Urothelium cell line (cell line): ENCODE results near the gene ASPSCR1.

Source experiments
- DNase-seq: peaks from one replicate; pipeline ENCODE4 v3.0.0; 2011; ENCODE audit warnings: low spot score, mixed read lengths
- FAIRE-seq: peaks from 2 replicates; lab custom pipeline; 2011; peaks lifted over from hg19 to GRCh38; lab: Jason Lieb, UNC

ASPSCR1 gene

GRCh38 chr17:81960130-81960958 is 17.1 kb upstream of the ASPSCR1 start:
- DNase-seq = no peak
- peak; percentile 52 for FAIRE-seq

DNA sequence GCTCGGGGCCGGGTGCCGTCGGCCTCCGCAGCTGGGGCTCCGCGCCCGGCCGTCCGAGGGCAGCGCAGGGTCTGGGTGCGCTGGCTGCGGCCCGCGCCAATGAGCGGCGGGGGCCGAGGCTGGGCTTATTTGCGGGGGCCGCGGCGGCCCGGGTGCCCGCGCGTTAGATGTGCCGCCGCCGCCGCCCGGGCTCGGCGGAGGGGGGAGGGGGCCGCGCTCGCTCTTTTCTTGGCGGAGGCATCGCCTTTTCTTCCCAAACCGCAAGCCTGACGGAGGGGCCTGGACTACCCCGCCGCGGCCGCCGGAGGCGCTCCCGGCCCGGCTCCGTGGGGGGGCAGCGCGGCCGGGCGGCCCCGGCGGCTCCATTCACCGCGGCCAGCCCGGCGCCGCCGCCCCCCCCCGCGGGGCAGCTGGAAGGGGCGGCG is 16.3 kb upstream of the ASPSCR1 start, which contains the start of gene NOTUM:
NOTUM (minus strand) TSS at position 101 of the 425 bp plus-strand sequence. CDS start 278 bp downstream, outside the sequence.
- DNase-seq (peak; percentile 86), FAIRE-seq (no peak)

DNA sequence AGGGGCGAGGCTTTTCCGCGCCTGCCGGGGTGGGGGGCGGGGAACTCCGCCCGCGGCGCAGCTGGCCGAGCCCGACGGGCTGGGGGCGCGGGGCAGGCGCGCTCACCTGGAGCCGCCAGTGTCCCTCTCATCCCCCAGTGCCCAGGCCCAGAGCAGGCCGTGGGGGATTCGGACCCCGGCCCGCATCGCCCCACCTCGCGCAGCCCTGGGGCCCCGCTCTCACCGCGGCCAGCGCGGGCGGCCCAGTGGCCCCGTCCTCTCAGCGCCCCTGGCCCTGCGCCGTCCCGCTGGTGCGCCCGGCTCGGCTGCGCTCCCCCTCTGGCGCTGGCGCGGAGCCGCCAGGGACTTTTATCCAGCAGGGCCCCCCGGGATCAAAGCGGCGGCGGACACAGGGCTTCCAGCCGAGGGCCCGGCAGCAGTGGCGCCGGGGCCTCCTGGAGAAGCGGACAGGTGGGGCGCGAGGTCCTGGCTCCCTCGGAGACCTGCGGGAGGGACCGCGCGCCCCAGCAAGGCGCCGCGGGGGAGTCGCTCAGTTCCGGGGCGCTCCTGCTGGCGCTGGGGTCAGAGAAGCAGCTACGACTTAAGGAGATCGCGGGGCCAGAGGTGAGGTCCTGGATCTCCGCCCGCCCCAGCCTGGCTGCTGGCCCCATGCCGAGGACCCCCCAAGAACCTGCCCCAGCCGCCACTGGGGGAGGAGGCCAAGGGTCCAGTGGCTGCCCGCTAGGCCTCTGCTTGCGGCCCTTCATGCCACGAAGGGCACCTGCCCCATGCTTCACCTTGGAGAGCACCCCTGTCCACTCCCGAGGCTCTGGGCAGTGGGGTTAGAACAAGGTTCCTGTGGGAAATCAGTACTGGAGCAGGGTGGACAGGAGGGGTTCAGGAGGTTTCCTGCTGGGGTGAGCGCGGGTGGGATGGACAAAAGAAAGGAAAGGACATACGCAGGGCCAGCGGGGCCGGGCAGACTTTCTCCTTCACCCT is 15.6 kb upstream of the ASPSCR1 start:
- no peak for FAIRE-seq
- DNase-seq = no peak

DNA sequence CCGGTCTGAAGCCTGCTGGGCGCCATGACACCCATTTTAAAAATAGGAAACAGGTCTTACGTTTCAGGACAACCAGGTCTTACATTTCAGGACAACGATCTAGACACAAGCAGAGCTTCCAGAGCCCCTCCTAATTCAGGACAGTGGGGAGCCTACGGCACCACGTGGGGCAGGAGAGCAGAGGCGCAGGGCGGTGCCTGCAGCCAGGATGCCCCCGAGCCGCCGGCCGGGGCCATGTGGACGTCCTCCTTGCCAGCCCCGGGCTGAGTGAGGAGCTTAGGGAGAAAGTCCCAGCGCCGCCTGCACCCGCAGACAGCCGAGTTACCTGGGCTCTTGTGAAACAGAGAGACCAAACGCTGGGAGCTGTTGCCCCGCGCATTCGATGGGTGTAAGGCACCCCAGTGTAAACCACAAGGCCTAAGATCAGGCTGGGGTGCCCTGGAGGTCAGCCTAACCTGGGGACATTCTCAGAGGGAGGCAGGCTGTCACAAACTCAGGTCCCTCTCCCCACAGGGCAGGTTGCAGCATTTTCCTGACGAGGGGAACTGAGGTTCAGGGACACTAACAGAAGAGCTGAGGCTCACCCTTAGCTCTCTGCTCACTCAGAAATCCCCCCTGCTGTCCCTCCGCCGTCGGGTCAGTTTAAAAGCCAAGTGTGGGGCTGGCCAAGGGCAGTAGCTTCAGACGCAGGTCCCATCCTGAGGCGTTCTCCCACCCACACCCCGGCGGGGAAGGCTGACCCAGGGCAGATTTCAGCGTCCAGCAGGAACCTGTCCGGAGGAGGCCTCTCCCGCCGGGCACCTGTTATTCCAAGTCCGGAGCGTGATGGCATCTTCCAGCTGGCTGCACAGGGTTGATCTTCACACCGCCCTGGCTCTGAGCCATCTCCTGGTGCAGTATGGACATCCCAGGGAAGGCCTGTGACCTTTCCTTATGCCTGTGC is 14.7 kb upstream of the ASPSCR1 start:
- FAIRE-seq (no peak), DNase-seq (no peak)

DNA sequence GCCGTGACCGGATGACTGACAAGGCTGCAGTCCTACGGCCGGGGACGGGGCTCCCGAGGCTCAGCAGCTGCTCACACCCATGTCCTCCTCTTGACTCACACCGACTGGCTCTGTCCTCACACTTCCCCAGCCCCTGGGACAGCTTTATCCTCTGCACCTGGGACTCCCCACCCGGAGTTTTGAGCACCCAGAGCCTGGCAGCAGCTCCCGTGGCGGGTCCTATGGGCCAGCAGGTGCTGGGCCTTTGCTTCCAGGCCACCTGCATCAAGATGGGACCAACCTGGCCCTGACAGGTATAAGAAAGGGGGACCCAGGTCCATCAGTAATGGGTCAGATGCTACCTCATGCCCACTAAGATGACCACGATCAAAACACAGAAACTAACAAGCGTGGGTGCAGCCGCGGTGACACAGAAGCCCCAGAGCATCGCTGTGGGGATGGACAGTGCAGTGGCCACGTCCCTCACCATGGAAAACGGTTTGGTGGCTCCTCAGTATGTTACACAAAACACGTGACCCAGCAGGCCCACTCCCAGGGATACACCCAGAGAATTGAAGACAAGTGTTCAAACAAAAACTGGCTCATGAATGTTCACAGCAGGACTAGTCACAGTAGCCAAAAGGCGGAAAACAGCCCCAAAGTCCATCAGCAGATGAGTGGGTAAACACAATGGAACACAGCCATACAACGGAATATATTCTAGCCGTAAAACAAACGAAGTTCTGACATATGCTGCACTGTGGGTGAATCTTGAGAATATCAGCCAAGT is 13.2 kb upstream of the ASPSCR1 start:
- no peak for FAIRE-seq

DNA sequence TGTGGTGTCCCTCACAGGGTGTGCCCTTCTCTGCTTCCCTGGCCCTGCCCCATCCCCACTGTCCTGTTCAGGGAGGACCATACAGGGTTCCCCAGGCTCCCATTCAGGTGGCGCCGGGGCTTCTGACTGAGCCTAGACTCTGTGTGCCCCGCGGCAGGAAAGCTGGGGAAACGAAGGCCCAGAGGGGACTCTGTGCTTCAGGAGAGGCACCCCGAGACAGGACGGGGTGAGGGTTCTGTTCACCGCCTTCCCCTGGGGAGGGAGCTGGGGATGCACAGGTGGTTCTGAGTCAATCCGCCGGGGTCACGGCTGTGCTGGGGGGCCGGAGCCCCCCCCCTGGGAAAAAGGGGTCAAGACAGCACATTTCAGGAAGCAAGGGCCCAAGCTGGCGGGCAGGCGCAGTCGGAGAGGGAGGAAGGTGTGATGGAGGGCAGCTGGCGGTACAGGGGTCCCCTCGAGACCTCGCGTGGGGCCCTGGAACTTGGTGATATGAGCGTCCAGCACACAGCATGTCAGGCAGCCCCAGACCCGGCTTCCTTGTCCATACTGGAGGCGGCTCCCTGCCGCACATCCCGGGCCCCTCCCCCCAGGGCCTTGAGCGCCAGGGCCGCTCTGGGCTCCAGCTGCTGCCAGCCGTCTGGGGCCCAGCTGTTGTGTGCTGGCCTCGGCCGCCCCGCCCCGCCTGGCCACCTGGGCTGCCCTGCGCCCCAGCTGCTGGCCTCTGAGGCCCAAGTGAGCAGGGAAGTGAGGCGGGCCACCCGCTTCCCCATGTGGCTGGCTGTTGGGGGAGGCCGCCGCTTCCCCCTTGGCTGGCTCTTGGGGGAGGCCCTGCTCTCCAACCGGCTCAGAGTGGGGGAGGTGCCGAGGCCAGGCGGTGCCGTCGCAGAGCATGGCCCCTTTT is 10.8 kb upstream of the ASPSCR1 start:
- no peak for DNase-seq
- FAIRE-seq = no peak

More for the DNA sequence above, 13.2 kb upstream of the ASPSCR1 start:
- DNase-seq = no peak

DNA sequence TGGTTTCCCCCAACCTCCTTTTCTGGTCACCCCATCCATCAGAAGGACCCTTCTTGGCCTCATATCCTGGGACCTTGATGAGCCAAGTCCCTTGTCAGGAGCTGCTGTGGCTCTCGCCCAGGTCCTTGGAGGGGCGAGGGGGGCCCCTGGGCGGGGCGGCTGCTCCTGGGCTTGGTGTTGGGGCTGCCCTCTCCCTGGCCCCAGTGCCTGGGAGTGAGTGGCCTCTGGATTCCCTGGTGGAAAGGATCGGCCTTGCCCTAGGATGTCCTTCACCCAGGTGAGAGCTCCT is 10.2 kb upstream of the ASPSCR1 start:
- DNase-seq (no peak), FAIRE-seq (no peak)

GRCh38 chr17:81967533-81968395 is 9.7 kb upstream of the ASPSCR1 start:
- DNase-seq = peak; percentile 93

DNA sequence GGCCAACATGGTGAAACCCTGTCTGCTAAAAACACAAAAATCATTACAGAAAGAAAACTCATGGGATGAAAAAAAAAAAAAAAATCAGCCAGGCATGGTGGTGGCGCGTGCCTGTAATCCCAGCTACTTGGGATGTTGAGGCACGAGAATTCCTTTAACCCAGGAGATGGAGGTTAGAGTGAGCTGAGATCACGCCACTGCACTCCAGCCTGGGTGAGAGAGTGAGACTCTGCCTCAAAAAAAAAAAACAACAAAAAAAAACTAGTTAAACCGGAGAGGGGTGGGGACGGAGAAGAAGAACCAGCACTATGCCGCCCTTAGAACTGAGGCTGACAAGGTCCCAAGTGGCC is 9.1 kb upstream of the ASPSCR1 start:
- DNase-seq (no peak), FAIRE-seq (no peak)

More at GRCh38 chr17:81967533-81968395, 9.7 kb upstream of the ASPSCR1 start:
- peak; percentile 80 for FAIRE-seq

GRCh38 chr17:81968850-81969812 is 8.3 kb upstream of the ASPSCR1 start:
- FAIRE-seq (no peak), DNase-seq (no peak)

DNA sequence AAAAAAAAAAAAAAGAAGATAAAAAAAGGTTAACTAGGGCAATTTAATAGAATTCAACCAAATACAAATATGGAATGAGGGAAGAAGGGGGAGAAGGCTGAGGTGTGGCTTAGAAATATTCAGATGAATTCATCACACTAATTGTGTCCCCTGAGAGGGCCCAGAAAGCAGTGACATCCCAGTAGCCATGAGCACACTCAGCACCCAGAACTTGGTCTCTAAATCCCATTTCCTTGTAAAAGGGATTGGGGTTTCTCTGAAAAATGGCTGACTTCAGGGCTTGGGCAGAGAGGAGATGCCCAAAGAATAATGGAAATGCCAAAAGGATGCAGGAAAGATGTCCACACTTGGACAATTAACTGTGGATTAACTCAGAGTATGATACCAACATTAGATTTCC is 4.0 kb upstream of the ASPSCR1 start:
- DNase-seq (no peak), FAIRE-seq (no peak)

DNA sequence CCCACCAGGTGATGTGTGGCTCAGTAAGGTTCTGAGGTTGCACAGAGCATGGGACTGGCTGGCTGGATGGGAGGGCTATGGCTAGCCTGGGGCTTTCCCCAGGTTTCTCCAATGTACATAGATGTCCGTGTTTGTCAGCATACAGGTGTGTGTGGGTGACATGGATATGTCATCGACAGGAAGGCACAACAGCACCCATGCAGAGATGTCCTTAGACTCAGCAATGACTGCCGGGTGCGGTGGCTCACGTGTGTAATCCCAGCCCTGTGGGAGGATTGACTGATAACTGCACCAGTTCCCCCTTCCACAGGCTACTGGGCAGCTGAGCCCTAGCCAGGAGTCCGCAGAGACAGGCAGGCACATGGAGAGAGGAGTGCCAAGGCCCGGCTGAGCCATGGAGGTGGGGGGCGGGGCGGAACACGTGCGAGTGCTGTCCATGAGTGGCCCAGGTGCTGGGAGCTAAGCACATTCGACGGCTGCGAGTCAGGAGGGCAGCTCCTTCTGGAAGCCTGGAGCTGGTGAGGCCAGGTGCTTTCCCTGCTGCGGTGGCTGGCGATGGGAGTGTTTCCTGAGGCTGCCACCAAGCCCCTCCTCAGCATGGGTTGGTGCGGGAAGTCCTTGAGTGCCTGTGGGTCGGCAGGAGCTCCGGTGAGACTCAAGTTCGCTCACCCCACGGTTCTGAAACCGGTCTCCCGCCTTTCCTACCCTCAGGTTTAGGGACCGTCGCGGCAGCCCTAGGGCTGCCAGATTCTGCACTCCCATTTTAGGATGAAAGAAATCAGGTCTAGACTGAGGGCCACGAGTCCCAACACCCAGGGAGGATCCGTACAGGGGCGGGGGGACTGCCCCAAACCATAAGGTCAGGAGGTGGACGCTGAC is 858 bp upstream of the ASPSCR1 start:
- FAIRE-seq (no peak), DNase-seq (peak; percentile 46)

DNA sequence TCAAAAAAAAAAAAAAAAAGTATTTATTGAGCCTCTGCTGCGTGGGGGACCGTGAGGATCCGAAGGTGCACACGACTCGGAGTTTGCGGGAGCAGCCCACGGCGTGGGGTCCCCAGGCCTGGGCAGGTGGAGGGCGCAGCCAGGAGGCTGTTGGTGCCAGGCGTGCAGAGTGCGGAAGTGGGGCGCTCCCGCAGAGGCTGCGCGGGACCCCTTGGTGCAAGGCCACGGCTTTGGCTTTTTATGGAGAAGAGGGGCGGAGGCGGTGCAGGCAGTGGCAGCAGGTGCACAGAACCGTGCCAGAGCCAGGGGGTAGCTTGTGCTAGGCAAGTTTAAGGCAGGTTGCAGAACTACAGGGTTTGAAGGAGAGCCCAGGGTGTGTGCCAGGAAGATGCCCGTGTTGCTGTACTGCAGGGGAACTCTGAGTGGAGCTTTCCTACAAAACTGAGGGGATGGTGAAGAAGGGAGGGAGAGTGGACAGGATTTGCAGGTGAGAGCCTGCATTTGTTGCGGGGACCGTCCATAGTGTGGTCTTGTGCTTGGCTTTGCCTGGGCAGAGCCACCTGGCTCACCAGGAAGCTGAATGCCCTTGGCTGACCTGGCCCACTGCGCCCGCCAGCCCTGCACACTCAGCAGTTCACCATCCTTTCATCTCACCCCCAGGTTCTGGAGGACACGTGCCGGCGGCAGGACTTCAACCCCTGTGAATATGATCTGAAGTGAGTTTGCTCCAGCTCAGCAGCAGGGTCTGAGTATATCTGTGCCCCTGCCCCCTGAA is 1.3 kb downstream of the ASPSCR1 start:
- no peak for DNase-seq
- no peak for FAIRE-seq

DNA sequence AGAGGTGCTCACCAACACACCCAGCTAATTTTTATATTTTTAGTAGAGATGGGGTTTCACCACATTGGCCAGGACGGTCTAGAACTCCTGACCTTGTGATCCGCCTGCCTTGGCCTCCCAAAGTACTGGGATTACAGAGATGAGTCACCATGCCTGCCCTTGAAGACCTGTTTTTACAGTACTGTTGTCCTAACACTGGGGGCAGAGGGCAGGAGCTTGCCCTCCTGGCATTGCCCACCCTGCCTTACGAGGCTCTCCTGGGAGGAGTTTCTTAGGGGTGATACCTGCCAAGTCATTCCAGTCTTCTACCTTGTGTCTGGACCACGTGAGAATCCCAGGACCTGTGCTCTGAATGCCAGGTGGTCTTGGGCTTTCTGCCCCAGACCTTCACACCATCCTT is 2.7 kb downstream of the ASPSCR1 start:
- FAIRE-seq (no peak), DNase-seq (no peak)

DNA sequence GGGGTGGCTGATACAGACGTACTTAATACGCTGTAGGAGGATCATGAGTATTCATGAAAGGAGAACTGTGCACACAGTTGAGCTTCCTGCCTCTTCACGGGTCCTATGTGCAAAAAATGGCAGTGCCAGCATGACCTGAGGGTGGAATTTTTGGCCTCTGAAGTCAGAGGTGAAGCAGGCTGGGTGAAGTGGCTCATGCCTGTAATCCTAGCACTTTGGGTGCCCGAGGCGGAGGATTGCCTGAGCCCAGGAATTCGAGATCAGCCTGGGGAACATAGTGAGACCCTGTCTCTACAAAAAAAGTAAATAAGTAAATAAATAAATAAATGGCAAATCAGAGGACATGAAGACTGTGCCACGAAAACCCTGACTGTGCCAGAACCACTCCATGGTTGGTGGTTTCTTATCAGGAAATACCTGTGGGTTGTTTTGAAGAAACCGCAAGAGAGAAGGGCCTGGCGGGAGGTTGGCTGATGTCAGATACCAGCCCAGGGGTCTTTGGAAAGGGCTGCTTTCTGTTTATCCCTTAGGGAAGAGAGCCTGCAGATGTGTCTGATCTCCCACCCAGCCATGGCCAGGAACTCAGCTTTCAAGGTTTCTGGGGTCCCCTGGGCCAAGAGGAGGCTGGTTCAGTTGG is 3.4 kb downstream of the ASPSCR1 start:
- DNase-seq (no peak), FAIRE-seq (no peak)
